AG09309 (cell line): ENCODE measurements around the gene B3GNT4.
A peak's percentile ranks its signal among the peaks of the same experiment; 100 is the strongest.

ENCODE experiments used
- DNase-seq: peaks from one replicate; pipeline ENCODE4 v3.0.0-alpha.2; 2010; ENCODE audit warnings: low read depth
- H3K4me3 ChIP-seq: 2 replicates; pipeline ENCODE4 v1.5.1; 2011; ENCODE audit warnings: mild to moderate bottlenecking, low read depth, low read length, moderate library complexity; ENCODE audit not compliant: control insufficient read depth
- TF ChIP-seq, protein P1 (sequence below): IDR thresholded peaks from 2 replicates; pipeline ENCODE4 v1.5.1; 2011; ENCODE audit warnings: mild to moderate bottlenecking, low read depth, low read length, inconsistent platforms; ENCODE audit not compliant: insufficient read depth, control insufficient read depth; ENCODE audit errors: missing control alignments

Gene B3GNT4

DNA sequence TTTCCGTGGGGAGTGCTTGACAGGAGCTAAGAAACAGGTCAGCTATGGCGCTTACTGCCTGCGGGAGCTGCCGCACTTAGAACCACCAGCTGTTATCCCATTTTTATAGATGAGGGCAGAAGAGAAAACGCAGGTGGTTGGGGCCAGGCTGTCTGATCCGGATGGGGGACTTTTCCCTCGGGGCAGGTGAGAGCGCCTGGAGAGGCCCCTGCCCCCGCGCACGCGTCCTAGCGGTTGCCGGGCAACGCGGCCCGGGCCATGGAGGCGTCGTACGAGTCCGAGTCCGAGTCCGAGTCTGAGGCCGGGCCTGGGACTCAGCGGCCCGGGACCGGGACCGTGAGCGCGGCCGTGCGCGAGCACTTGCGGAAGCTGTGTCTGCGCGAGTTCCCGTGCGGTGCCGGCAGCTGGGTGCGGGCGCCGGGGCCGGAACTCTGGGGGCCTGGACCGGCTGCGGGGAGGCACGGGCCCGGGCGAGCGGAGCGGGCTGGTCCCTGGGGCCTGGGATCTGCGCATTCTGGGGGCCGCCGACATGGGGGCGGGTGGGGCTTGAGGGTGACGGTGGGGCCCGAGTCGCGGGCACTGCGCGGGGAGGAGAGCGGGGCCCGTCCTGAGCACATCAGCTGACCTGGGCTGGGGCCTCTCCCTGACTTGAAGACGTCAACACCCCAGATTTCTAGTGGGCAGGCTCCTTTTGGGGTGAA, 20.5 kb upstream of the B3GNT4 start, which contains the start of gene LRRC43:
Gene LRRC43, plus strand, starts transcription at position 237 of the 701 bp plus-strand sequence. Its CDS starts 22 bp downstream, at position 259.
- TF ChIP-seq, protein P1, sequence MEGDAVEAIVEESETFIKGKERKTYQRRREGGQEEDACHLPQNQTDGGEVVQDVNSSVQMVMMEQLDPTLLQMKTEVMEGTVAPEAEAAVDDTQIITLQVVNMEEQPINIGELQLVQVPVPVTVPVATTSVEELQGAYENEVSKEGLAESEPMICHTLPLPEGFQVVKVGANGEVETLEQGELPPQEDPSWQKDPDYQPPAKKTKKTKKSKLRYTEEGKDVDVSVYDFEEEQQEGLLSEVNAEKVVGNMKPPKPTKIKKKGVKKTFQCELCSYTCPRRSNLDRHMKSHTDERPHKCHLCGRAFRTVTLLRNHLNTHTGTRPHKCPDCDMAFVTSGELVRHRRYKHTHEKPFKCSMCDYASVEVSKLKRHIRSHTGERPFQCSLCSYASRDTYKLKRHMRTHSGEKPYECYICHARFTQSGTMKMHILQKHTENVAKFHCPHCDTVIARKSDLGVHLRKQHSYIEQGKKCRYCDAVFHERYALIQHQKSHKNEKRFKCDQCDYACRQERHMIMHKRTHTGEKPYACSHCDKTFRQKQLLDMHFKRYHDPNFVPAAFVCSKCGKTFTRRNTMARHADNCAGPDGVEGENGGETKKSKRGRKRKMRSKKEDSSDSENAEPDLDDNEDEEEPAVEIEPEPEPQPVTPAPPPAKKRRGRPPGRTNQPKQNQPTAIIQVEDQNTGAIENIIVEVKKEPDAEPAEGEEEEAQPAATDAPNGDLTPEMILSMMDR: no peak
- peak within 1 kb of the TSS; percentile 33 for H3K4me3 ChIP-seq
- DNase-seq: no peak

DNA sequence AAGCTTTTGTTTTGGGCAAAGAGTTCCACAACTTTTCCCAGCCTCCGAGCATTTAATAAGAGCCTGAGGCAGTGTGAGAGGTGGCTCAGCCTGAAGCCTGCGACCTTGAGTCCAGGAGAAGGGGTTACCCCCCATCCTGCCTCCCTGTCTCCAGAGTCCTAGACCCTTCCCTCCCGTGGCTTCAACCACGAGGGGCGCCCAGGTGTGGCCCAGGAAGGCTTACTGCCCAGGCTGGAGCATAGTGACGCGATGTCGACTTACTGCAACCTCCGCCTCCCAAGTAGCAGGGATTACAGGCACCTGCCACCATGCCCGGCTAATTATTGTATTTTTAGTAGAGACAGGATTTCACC, 19.9 kb upstream of the B3GNT4 start:
- no peak overlapping the region for H3K4me3 ChIP-seq
- no peak for DNase-seq
- TF ChIP-seq, protein P1: no peak

GRCh38 chr12:122184517-122184916, 19.0 kb upstream of the B3GNT4 start:
- no peak for DNase-seq
- TF ChIP-seq, protein P1: no peak
- H3K4me3 ChIP-seq: no peak overlapping the region

DNA sequence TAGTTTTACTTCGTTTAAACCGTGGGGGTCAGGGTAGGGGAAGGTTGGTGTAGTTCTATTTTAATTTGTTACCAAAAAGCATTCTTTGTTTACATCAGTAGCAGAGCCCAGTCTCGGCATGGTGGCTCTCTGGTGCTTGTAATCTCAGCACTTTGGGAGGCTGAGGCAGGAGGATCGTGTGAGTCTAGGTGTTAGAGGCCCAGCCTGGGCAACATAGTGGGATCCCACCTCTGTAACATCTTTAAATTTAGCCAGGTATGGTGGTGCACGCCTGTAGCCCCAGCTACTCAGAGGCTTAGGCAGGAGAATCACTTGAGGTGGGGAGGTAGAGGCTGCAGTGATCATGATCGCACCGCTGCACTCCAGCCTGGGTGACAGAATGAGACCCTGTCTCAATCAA, 18.4 kb upstream of the B3GNT4 start:
- no peak overlapping the region for H3K4me3 ChIP-seq
- DNase-seq: no peak
- TF ChIP-seq, protein P1: no peak

DNA sequence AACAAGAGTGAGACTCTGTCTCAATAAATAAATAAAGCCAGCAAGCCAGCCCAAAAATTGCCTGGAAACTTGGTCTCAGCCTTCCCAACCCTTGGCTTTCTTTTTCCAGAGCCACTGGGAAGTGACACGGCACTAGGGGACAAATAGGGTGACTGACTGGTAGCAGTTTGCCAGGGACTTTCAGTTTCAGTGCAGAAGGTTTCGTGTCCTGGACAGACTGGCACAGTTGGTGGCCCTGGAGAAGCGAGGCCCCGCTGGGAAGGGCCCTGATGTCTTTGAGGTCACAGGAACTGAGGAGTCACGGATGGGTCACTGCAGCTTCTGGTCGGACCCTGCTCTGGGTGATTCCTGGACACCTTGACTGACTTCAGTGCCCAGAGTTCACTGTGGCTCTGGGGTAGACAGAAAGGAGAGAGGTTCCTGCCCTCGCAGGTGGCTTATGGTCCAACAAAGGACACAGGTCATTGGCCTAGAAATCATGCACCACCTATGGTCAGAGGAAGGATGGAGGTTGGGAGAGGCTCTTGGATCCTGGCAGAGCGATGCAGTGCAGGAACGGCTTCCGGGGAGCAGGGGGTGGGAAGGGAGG, 17.9 kb upstream of the B3GNT4 start:
- TF ChIP-seq, protein P1: no peak
- no peak overlapping the region for H3K4me3 ChIP-seq
- DNase-seq: no peak

DNA sequence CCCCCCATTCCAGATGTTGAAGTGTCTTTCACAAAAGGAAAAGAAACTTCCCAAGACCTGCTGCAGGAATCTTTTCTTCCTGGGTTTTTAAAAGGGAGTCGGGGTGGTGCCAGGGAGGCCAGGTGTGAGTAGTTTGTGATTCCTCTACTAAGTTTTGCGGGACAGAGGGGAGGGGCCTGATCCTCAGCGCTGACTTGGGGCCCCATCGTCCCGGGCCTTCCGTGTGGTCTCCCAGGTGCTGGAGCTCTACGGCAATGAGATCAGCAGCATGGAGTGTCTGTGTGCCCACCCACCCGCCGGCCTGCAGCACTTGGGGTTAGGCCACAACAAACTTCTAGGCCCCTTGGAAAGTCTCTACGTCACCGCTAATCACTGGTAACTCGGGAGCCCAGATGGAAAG, 16.0 kb upstream of the B3GNT4 start:
- H3K4me3 ChIP-seq: no peak overlapping the region
- TF ChIP-seq, protein P1: no peak
- no peak for DNase-seq
